Measurements from ENCODE around the gene OR8G1. TPM values are rescaled to one million over a fixed set of nuclear protein-coding genes. Genes with fewer than 3 reads are reported as not detected.

Gene OR8G1
- total and polyA plus RNA-seq, 8 donors: not detected

DNA sequence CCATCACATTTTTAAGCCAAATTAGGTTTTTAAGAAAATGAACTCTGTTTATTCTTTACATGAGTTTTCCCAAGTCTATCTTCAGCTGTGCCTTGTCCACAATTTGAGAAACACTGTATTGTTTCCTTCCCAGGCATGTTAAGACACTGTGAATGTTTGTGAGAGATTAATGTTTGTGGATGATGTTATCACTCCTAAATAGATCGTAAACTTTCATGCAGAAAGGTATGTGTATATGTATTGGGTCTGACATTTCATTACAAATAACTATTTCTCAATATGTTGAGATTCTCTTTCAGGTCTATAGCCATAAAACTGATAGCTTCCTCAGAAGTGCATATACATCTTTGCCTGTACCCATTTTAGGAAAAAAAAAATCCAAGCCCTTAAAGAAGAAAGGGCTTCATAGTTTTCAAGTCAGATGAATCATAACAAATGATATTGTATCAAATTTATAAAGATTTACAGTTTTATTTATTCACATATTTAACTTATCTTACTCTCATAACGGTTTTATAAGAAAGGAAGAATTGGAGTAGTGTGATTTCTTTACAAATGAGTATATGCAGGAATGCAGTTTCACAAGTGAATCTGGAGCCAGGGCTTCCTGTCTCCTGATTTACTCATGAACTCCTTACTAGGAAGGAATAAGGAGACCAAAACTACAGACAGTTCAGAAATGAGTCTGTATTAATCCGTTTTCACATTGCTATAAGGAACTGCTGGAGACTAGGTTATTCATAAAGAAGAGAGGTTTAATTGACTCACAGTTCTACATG is 61.6 kb downstream of the OR8G1 start:
- H3K9me3 ChIP-seq: no peaks in the 10 kb centered on the region
- H3K4me1 ChIP-seq: no peaks in the 10 kb centered on the region
- WGBS, 2 donors: 54 to 62% methylated on average over 3 of the region's 3 CpGs
- H3K4me3 ChIP-seq: no peak overlapping the region
- no peak overlapping the region for H3K27ac ChIP-seq
- peaks cover 0 to 3% (median 0%) of the 10 kb centered on the region in 4 donors for H3K27me3 ChIP-seq
- intact Hi-C loops (cut with DNase I): no loop called here
- no peaks in the 10 kb centered on the region for H3K36me3 ChIP-seq
- FAIRE-seq (no peak), ATAC-seq (no peak), DNase-seq (no peak)
- TF ChIP-seq, protein P1, sequence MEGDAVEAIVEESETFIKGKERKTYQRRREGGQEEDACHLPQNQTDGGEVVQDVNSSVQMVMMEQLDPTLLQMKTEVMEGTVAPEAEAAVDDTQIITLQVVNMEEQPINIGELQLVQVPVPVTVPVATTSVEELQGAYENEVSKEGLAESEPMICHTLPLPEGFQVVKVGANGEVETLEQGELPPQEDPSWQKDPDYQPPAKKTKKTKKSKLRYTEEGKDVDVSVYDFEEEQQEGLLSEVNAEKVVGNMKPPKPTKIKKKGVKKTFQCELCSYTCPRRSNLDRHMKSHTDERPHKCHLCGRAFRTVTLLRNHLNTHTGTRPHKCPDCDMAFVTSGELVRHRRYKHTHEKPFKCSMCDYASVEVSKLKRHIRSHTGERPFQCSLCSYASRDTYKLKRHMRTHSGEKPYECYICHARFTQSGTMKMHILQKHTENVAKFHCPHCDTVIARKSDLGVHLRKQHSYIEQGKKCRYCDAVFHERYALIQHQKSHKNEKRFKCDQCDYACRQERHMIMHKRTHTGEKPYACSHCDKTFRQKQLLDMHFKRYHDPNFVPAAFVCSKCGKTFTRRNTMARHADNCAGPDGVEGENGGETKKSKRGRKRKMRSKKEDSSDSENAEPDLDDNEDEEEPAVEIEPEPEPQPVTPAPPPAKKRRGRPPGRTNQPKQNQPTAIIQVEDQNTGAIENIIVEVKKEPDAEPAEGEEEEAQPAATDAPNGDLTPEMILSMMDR (IDR thresholded peaks at IDR 0.05): no peak

Other genes with a start within 250 kb of the OR8G1 start
- not detected for gene OR10G6, start 245.9 kb upstream of the OR8G1 start, total RNA-seq
- not detected for gene OR10G6, start 245.9 kb upstream of the OR8G1 start, polyA plus RNA-seq
- under 1 TPM; 0.09 to 0.83 (median 0.42) TPM for gene OR10G4, start 228.1 kb upstream of the OR8G1 start, total RNA-seq
- gene OR10G4, start 228.1 kb upstream of the OR8G1 start, polyA plus RNA-seq: under 1 TPM; 0.07 to 0.19 TPM
- under 1 TPM in 5 of 6 donors, not detected in 1; 0.31 to 0.71 (median 0.32) TPM for gene OR10G9, start 218.1 kb upstream of the OR8G1 start, total RNA-seq
- gene OR10G9, start 218.1 kb upstream of the OR8G1 start, polyA plus RNA-seq: under 1 TPM in 1 of 2 donors, not detected in 1; 0.12 TPM
- gene OR10G8, start 214.3 kb upstream of the OR8G1 start, total RNA-seq: under 1 TPM in 4 of 6 donors, not detected in 2; 0.18 to 0.51 (median 0.24) TPM
- gene OR10G8, start 214.3 kb upstream of the OR8G1 start, polyA plus RNA-seq: not detected
- gene OR10G7, start 199.8 kb upstream of the OR8G1 start, total RNA-seq: not detected
- gene OR10G7, start 199.8 kb upstream of the OR8G1 start, polyA plus RNA-seq: under 1 TPM in 1 of 2 donors, not detected in 1; 0.05 TPM
- 10 to 100 TPM in 5 of 6 donors, 1 to 10 TPM in 1; 9.6 to 28.7 (median 15.6) TPM for gene VWA5A, start 125.6 kb upstream of the OR8G1 start, total RNA-seq
- gene VWA5A, start 125.6 kb upstream of the OR8G1 start, polyA plus RNA-seq: 10 to 100 TPM; 12.1 to 27.9 TPM
- not detected for gene OR10D3, start 57.8 kb upstream of the OR8G1 start, total RNA-seq
- not detected for gene OR10D3, start 57.8 kb upstream of the OR8G1 start, polyA plus RNA-seq
- gene OR8G5, start 15.3 kb downstream of the OR8G1 start, total RNA-seq: not detected
- under 1 TPM in 1 of 2 donors, not detected in 1; 0.16 TPM for gene OR8G5, start 15.3 kb downstream of the OR8G1 start, polyA plus RNA-seq
- gene OR8D1, start 72.9 kb downstream of the OR8G1 start, total RNA-seq: not detected
- gene OR8D1, start 72.9 kb downstream of the OR8G1 start, polyA plus RNA-seq: not detected
- gene OR8D2, start 79.1 kb downstream of the OR8G1 start, total RNA-seq: not detected
- not detected for gene OR8D2, start 79.1 kb downstream of the OR8G1 start, polyA plus RNA-seq
- not detected for gene OR8B2, start 143.4 kb downstream of the OR8G1 start, total RNA-seq
- not detected for gene OR8B2, start 143.4 kb downstream of the OR8G1 start, polyA plus RNA-seq
- gene OR8B3, start 157.9 kb downstream of the OR8G1 start, total RNA-seq: not detected
- gene OR8B3, start 157.9 kb downstream of the OR8G1 start, polyA plus RNA-seq: not detected
- not detected for gene OR8B4, start 183.8 kb downstream of the OR8G1 start, total RNA-seq
- gene OR8B4, start 183.8 kb downstream of the OR8G1 start, polyA plus RNA-seq: not detected
- not detected for gene OR8B8, start 204.6 kb downstream of the OR8G1 start, total RNA-seq
- gene OR8B8, start 204.6 kb downstream of the OR8G1 start, polyA plus RNA-seq: not detected